Heart left ventricle (tissue), 13 donors: ENCODE measurements around the gene PPA2.

Experiments used
- CTCF ChIP-seq, 12 donors: fragments of 200-600 bp; sonication (generic) in 4 of 12; IDR thresholded peaks; one replicate each; pipeline versions ENCODE4 v1.5.0 to v1.8.0; 2018 to 2022; ENCODE audit warnings: antibody characterized with exemption in 12 of 12, mild to moderate bottlenecking in 5 of 12
- POLR2A ChIP-seq, 2 donors: fragments of 450-650 bp; IDR thresholded peaks; one replicate each; pipeline ENCODE4 v1.6.1; 2017; ENCODE audit warnings: antibody characterized with exemption in 2 of 2, mild to moderate bottlenecking in 2 of 2, moderate library complexity in 2 of 2
- donor health status: ischemic (EF 13 %, LVEDD 7.1; RV severe dilation, severe dysfunction).
- donor health status: DM: no; HTN: yes; CAD: no.
- donor health status: DM: no; HTN: no; CAD: no.
- donor health status: ischemic (EF 25% LVEDD 6.9; RV normal size, moderate dysfunction).
- donor health status: ischemic (EF 25% LVEDD 5.7; RV mildly dilated, moderate dysfunction).
- donor health status: ischemic (EF 35%, LVEDD 5.7; RV mildly dilated, moderate dysfunction).
- donor health status: nonischemic (EF 11% LVEDD 7.7; RV severe dilation, severe dysfunction).
- donor health status: DM: yes; HTN: yes; CAD: no.
- donor health status: PGD.
- donor health status: ischemic (EF 29% LVEDD 5.4; RV normal size, mild dysfunction).
- donor health status: nonischemic (EF 23%, LVEDD 6.1; RV moderate dilation, normal function).

GRCh38 chr4:105426187-105426897, 47.5 kb downstream of the PPA2 start:
- TF ChIP-seq CTCF (IDR thresholded peaks at IDR 0.05), result no peak
- no peak for TF ChIP-seq POLR2A (IDR thresholded peaks at IDR 0.05)
